A673 (cell line): ENCODE measurements around the gene ACOXL. TPM values are rescaled to one million over a fixed set of nuclear protein-coding genes. Genes with fewer than 3 reads are reported as not detected.
A peak's percentile ranks its signal among the peaks of the same experiment; 100 is the strongest.

Experiments
- BruUV-seq: library from RNA; stranded (reverse); fragments of 400-500 nt; replicated peaks from 2 replicates; lab custom pipeline; 2021; lab: Mats Ljungman, UMichigan
- CTCF ChIA-PET: fragments of 300-600 bp; sonication (Branson Sonifier 250); formaldehyde crosslinking; loops from one replicate; lab custom pipeline; 2022; ENCODE audit warnings: antibody characterized with exemption; lab: Charles Lee
- POLR2A ChIA-PET: fragments of 300-600 bp; sonication (Branson Sonifier 250); formaldehyde crosslinking; loops from one replicate; lab custom pipeline; 2022; ENCODE audit warnings: antibody characterized with exemption; ENCODE audit not compliant: low non-redundant PET; lab: Charles Lee
- DNase-seq: peaks from one replicate; pipeline ENCODE4 v3.0.0-alpha.2; 2015; ENCODE audit warnings: low spot score
- H3K27ac ChIP-seq: fragments of 200-600 bp; sonication (generic); 2 replicates; pipeline ENCODE4 v1.5.1; 2016; ENCODE audit warnings: mixed run types, low read depth, mild to moderate bottlenecking, mixed read lengths, antibody characterized with exemption, low read length; ENCODE audit not compliant: poor library complexity, severe bottlenecking
- H3K27me3 ChIP-seq: fragments of 200-600 bp; sonication (generic); replicated peaks from 2 replicates; pipeline ENCODE4 v1.6.1; 2017; ENCODE audit warnings: mixed run types, low read depth, mild to moderate bottlenecking, mixed read lengths, antibody characterized with exemption, low read length; ENCODE audit not compliant: insufficient read depth, poor library complexity
- H3K36me3 ChIP-seq: fragments of 200-600 bp; sonication (generic); 2 replicates; pipeline ENCODE4 v1.6.1; 2016; ENCODE audit warnings: mixed run types, mild to moderate bottlenecking, mixed read lengths, antibody characterized with exemption, low read length; ENCODE audit not compliant: insufficient read depth, poor library complexity, severe bottlenecking
- H3K4me1 ChIP-seq: fragments of 200-600 bp; sonication (generic); 2 replicates; pipeline ENCODE4 v1.6.1; 2017; ENCODE audit warnings: mixed run types, mild to moderate bottlenecking, mixed read lengths, antibody characterized with exemption, low read length; ENCODE audit not compliant: insufficient read depth, poor library complexity, severe bottlenecking
- H3K4me3 ChIP-seq: fragments of 200-600 bp; sonication (generic); 2 replicates; pipeline ENCODE4 v1.5.1; 2016; ENCODE audit warnings: low read depth, mixed run types, mild to moderate bottlenecking, mixed read lengths, low read length; ENCODE audit not compliant: poor library complexity, severe bottlenecking
- H3K9me3 ChIP-seq: fragments of 200-600 bp; sonication (generic); 2 replicates; pipeline ENCODE4 v1.6.1; 2016; ENCODE audit warnings: mixed run types, low read depth, mild to moderate bottlenecking, mixed read lengths, antibody characterized with exemption, low read length; ENCODE audit not compliant: poor library complexity, severe bottlenecking
- EZH2 ChIP-seq: fragments of 200-600 bp; sonication (generic); IDR thresholded peaks from 2 replicates; pipeline ENCODE4 v1.6.1; 2017; ENCODE audit warnings: borderline replicate concordance, low read depth, mild to moderate bottlenecking, mixed read lengths, antibody characterized with exemption, low read length; ENCODE audit not compliant: poor library complexity, severe bottlenecking
- intact Hi-C: fragments of 100-400 bp; cut with micrococcal nuclease; formaldehyde crosslinking; loops from one replicate; pipeline ENCODE4 v1.10.0; 2022; ENCODE audit not compliant: unreplicated experiment
- total RNA-seq: library from RNA; stranded (reverse); gene quantifications from 2 replicates; pipeline ENCODE4 v1.2.3, GENCODE V29; 2021
- TF ChIP-seq, protein P1 (sequence below): fragments of 300-800, 200-600 bp; sonication (generic); conservative IDR thresholded peaks from 2 replicates; pipeline ENCODE4 v1.5.1; 2017; ENCODE audit warnings: low read depth, mild to moderate bottlenecking, antibody characterized with exemption, low read length, moderate library complexity, mixed read lengths

The ACOXL gene
- total RNA-seq, 1 experiment from 2014 or later, result not detected

DNA sequence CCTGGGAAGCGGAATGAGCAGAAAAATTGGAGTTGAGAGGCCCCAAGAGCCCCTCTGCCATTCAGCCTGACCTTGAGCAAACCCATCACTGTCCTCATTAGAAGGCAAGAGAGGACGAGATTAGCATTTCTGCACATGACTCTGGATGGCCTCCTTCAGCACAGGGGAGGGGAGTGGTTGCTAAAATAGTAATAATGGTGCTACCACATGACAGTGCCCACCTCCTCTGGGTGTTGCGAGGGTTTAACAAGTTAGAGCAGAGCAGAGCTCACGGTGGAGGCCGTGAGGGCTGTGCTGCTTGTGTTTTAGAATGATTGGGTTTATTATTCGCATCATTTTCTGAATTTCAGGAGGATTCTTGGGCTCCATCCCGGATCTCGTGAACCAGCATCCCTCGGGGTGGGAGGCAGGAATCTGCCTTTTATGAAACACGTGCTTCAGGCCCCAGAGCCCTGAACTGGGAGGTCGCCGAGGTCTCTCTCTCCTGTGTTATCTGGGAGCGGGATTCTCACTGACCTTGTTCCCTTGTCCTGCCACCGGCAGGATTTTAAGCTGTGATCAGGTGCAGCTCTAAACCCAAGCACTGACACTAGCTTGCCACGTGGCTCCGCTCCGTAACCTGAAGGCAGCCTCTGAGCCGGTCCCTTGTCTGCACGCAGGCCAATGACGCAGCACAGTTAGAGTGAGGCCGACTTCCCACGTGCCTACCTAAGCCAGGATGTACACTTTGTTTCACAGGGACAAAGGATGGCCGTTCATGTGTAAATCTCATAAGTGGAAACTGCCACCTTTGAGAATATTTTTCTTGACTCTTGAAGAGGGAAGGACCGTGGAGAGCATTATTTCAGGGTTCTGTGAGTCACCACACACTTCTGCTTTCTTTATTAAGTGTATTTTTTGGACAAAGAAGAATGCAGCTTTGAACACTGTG lies 142.3 kb downstream of the ACOXL start:
- ChIA-PET CTCF (no interaction called here), POLR2A (no interaction called here)
- no peak overlapping the region for H3K27ac ChIP-seq

DNA sequence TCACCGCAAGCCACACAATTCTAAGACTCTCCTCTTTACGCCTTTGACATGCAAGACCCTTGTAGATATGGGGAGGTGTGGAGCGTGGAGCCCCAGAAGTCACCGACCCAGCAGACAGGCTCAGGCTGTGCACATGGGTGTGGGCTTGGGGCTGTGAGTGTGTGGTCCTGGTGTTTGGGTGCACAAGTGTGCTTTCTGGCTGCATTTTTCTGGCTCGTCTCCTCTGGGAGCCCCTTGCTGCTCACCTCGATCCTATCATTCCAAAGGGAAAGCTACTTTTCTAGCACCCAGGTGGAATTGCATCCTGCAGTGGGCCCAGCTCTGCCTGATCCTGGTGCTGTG lies 143.0 kb downstream of the ACOXL start:
- Histone ChIP-seq H3K27ac (no peak overlapping the region), H3K36me3 (no peaks in the 10 kb centered on the region), H3K27me3 (no peaks in the 10 kb centered on the region), H3K9me3 (no peaks in the 10 kb centered on the region), H3K4me1 (no peaks in the 10 kb centered on the region), H3K4me3 (no peak overlapping the region)
- TF ChIP-seq, protein P1, sequence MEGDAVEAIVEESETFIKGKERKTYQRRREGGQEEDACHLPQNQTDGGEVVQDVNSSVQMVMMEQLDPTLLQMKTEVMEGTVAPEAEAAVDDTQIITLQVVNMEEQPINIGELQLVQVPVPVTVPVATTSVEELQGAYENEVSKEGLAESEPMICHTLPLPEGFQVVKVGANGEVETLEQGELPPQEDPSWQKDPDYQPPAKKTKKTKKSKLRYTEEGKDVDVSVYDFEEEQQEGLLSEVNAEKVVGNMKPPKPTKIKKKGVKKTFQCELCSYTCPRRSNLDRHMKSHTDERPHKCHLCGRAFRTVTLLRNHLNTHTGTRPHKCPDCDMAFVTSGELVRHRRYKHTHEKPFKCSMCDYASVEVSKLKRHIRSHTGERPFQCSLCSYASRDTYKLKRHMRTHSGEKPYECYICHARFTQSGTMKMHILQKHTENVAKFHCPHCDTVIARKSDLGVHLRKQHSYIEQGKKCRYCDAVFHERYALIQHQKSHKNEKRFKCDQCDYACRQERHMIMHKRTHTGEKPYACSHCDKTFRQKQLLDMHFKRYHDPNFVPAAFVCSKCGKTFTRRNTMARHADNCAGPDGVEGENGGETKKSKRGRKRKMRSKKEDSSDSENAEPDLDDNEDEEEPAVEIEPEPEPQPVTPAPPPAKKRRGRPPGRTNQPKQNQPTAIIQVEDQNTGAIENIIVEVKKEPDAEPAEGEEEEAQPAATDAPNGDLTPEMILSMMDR, result no peak
- no peak for TF ChIP-seq EZH2
- no peak for DNase-seq
- ChIA-PET POLR2A (no interaction called here), CTCF (no interaction called here)
- BruUV-seq, result no TSS peak
- intact Hi-C loops, result no loop called here

More for the DNA sequence above, 142.3 kb downstream of the ACOXL start:
- Histone ChIP-seq H3K4me3 (no peak overlapping the region), H3K4me1 (no peaks in the 10 kb centered on the region), H3K9me3 (no peaks in the 10 kb centered on the region), H3K27me3 (no peaks in the 10 kb centered on the region), H3K36me3 (no peaks in the 10 kb centered on the region)
- no TSS peak for BruUV-seq
- intact Hi-C loops, result no loop called here
- TF ChIP-seq, protein P1, result no peak
- no peak for TF ChIP-seq EZH2
- no peak for DNase-seq

DNA sequence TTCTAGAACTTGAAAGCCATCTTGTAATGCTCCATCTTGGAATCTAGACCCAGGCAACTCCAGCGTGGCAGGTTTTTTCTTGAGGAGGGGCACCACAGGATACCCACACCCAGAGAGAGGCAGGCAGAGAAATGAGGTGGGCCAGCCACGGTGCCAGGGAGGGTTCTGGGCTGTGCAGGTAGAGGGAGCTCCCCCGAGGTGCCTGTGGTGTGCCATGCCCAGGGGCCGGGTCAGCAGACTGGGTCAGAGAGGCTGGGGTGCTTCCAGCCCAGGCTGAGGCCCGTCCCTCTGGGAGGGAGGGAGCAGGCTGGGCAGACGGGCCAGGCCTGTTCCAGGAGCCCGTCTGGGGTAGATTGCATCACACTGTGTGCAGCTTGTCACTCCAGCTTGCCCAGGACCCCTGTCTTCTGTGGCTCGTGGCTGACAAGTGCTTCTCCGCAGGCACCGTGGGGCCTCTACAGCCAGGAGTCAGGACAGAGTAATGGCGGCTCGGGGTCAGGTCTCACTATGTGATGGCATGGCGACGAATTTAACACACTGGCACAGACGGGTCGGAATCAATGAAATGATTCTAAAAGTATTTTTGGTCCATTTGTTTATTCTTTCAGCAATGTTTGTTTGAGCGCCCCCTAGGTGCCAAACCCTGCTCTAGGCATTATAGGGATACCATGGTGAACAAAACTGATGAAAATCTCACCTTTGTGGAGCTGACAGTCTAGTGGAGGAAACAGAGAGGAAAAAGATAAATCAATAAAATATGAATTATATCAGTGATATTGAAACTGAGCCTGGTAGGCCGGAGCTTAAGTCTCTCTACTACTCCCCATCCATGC lies 144.0 kb downstream of the ACOXL start:
- intact Hi-C loops, result no loop called here
- Histone ChIP-seq H3K27me3 (peaks cover under 1% of the 10 kb centered on the region), H3K9me3 (no peaks in the 10 kb centered on the region), H3K4me3 (no peak overlapping the region), H3K27ac (no peak overlapping the region), H3K4me1 (no peaks in the 10 kb centered on the region), H3K36me3 (no peaks in the 10 kb centered on the region)
- POLR2A ChIA-PET, result no interaction called here
- CTCF ChIA-PET, result no interaction called here
- no peak for DNase-seq
- TF ChIP-seq EZH2, result no peak
- TF ChIP-seq, protein P1, result peak; percentile 35; the same call in 1 of the 2 replicates
- no TSS peak for BruUV-seq
